Measurements from ENCODE around the gene EIF4G3.

The EIF4G3 gene

GRCh38 chr1:21104683-21105082 is 72.0 kb downstream of the EIF4G3 start:
- TF ChIP-seq, protein P1, sequence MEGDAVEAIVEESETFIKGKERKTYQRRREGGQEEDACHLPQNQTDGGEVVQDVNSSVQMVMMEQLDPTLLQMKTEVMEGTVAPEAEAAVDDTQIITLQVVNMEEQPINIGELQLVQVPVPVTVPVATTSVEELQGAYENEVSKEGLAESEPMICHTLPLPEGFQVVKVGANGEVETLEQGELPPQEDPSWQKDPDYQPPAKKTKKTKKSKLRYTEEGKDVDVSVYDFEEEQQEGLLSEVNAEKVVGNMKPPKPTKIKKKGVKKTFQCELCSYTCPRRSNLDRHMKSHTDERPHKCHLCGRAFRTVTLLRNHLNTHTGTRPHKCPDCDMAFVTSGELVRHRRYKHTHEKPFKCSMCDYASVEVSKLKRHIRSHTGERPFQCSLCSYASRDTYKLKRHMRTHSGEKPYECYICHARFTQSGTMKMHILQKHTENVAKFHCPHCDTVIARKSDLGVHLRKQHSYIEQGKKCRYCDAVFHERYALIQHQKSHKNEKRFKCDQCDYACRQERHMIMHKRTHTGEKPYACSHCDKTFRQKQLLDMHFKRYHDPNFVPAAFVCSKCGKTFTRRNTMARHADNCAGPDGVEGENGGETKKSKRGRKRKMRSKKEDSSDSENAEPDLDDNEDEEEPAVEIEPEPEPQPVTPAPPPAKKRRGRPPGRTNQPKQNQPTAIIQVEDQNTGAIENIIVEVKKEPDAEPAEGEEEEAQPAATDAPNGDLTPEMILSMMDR (IDR thresholded peaks at IDR 0.05), result no peak

DNA sequence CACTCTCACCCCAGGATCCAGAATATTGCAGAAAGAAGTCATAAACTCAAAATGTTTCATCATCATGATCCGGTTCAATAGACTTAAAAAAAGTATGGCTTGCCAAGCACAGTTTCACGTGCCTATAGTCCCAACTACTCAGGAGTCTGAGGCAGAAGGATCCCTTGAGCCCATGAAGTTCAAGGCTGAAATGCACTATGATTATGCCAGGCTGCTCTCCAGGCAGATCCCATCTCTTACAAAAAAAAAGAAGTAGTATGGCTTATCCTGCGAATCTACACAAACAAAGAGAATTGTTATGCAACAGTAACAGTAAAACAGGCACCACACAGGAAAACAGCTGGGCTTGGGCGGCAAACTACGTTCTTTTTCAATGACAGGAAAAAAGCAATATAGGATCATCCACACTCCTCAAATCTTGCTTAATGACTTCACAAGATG is 76.2 kb downstream of the EIF4G3 start:
- TF ChIP-seq, protein P1 (IDR thresholded peaks at IDR 0.05), result no peak

DNA sequence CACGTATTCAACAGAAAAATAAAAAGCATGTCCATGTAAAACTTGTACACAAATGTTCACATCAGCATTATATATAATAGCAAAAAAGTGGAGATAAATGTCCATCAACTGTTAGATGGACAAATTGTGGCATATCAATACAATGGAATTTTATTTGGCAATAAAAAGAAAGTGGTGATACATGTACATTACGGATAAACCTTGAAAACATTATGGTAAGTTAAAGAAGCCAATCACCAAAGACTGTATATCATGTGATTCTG is 76.9 kb downstream of the EIF4G3 start:
- TF ChIP-seq, protein P1 (IDR thresholded peaks at IDR 0.05), result no peak

- TF ChIP-seq, protein P1 (IDR thresholded peaks at IDR 0.05), result no peak
Observed at GRCh38 chr1:21099034-21099868, 77.4 kb downstream of the EIF4G3 start.

DNA sequence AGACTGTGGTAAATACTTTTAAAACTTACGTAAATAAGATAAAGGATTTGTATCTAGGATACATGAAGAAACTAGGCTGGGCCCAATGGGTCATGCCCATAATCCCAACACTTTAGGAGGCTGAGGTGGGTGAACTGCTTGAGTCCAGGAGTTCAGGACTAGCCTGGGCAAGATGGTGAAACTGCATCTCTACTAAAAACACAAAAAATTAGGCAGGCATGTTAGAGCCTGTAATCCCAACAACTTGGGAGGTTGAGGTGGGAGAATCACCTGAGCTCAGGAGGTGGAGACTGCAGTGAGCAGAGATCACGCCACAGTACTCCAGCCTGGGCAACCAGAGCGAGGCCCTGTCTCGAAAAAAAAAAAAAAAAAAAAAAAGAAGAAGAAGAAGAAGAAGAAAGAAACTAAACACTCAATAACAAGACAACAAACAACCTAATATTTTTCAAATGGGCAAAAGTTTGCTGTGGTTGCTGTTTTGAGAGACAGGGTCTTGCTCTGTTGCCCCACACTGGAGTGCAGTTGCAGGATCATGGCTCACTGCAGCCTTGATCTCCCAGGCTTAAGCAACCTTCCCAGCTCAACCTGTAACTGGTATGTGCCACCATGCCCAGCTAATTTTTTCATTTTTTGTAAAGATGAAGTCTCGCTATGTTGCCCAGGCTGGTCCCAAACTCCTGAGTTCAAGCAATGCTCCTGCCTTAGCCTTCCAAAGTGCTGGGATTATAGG is 78.3 kb downstream of the EIF4G3 start:
- TF ChIP-seq, protein P1 (IDR thresholded peaks at IDR 0.05), result no peak

DNA sequence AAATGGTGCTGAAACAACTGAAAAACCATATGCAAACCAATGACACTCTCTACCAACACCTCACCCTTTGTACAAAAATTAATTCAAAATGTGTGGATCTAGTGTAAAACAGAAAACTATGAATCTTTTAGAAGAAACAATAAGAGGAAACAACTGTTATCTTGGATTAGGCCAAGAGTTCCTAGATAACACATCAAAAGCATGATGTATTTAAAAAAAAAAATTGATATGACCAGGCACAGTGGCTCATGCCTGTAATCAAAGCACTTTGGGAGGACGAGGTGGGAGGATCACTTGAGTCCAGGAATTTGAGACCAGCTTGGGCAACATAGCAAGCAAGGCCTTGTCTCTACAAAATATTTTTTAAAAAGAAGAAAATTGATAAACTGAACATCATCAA is 79.0 kb downstream of the EIF4G3 start:
- TF ChIP-seq, protein P1 (IDR thresholded peaks at IDR 0.05), result no peak

DNA sequence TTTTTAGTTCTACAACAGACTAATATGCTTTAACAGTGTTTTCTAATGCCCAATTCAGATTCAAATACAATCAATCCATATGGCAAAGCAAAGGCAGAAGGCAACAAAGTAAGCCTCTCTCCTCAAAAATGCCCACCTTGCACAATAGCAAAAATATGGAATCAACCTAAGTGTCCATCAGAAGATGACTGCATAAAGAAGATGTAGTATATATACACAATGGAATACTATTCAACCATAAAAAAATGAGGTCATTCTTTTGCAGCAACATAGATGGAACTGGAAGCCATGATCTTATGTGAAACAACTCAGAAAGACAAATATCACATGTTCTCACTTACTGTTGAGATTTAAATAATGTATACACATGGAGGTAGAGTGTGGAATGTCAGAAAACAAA is 80.7 kb downstream of the EIF4G3 start:
- TF ChIP-seq, protein P1 (IDR thresholded peaks at IDR 0.05), result no peak
